Smooth muscle cell (in vitro differentiated cells): ENCODE data around the gene HCRTR2. TPM values are rescaled to one million over a fixed set of nuclear protein-coding genes. Genes with fewer than 3 reads are reported as not detected.
"Not testable (repeated sequence)": the region's sequence is repeated elsewhere in the genome, so short reads cannot be mapped to it uniquely, and the experiment has no call there.

Experiments
- DNase-seq: peaks from one replicate; lab custom pipeline; 2025; ENCODE audit not compliant: unreplicated experiment; lab: John Stamatoyannopoulos, UW
- H2AFZ ChIP-seq: fragments of 200-600 bp; sonication (generic); 2 replicates; pipeline ENCODE4 v1.6.0; 2016; ENCODE audit warnings: antibody characterized with exemption, low read depth, mild to moderate bottlenecking
- H3F3A ChIP-seq: fragments of 200-600 bp; sonication (generic); 2 replicates; pipeline ENCODE4 v1.6.0; 2017; ENCODE audit warnings: antibody characterized with exemption, low read depth
- H3K27ac ChIP-seq: fragments of 200-600 bp; sonication (generic); 2 replicates; pipeline ENCODE4 v1.5.1; 2016; ENCODE audit warnings: low read depth, mild to moderate bottlenecking
- H3K27me3 ChIP-seq: fragments of 200-600 bp; sonication (generic); 2 replicates; pipeline ENCODE4 v1.6.1; 2016; ENCODE audit warnings: low read depth, mild to moderate bottlenecking
- H3K36me3 ChIP-seq: fragments of 200-600 bp; sonication (generic); 2 replicates; pipeline ENCODE4 v1.5.1; 2016; ENCODE audit warnings: low read depth
- H3K4me1 ChIP-seq: fragments of 200-600 bp; sonication (generic); 2 replicates; pipeline ENCODE4 v1.5.1; 2016; ENCODE audit warnings: low read depth
- H3K4me2 ChIP-seq: fragments of 200-600 bp; sonication (generic); 2 replicates; pipeline ENCODE4 v1.6.0; 2016; ENCODE audit warnings: mild to moderate bottlenecking
- H3K4me3 ChIP-seq: fragments of 200-600 bp; sonication (generic); 2 replicates; pipeline ENCODE4 v1.5.1; 2016; ENCODE audit warnings: mild to moderate bottlenecking
- H3K79me2 ChIP-seq: fragments of 200-600 bp; sonication (generic); 2 replicates; pipeline ENCODE4 v1.6.0; 2016; ENCODE audit warnings: low read depth, mild to moderate bottlenecking
- H3K9ac ChIP-seq: fragments of 200-600 bp; sonication (generic); 2 replicates; pipeline ENCODE4 v1.6.0; 2016; ENCODE audit warnings: low read depth
- H3K9me3 ChIP-seq: fragments of 200-600 bp; sonication (generic); replicated peaks from 2 replicates; pipeline ENCODE4 v1.5.1; 2016; ENCODE audit warnings: low read depth
- H4K20me1 ChIP-seq: fragments of 200-600 bp; sonication (generic); 2 replicates; pipeline ENCODE4 v1.6.0; 2016; ENCODE audit warnings: low read depth
- WGBS: methylation state at CpG from one replicate; pipeline ENCODE4 v1.1.7; 2016; ENCODE audit warnings: low lambda C conversion rate; 5-methylcytosine and 5-hydroxymethylcytosine counted together
- polyA plus RNA-seq: library from polyadenylated mRNA; unstranded; fragments of >200 nt; fragmentation: Nextera tagmentation; extraction: Ambion mirVana; gene quantifications from 2 replicates; pipeline ENCODE4 v1.2.1, GENCODE V29; 2016
- total RNA-seq: library from RNA; depleted of rRNA; stranded (reverse); fragments of >200 nt; gene quantifications from 2 replicates; pipeline ENCODE4 v1.2.3, GENCODE V29; 2014
- TF ChIP-seq, protein P1 (sequence below): fragments of 200-600 bp; sonication (generic); IDR thresholded peaks from 2 replicates; pipeline ENCODE4 v1.5.1; 2017; ENCODE audit warnings: borderline replicate concordance, mild to moderate bottlenecking, antibody characterized with exemption; ENCODE audit not compliant: insufficient read depth, poor library complexity, severe bottlenecking

Gene HCRTR2
- total and polyA plus RNA-seq, 2 experiments from 2014 or later: 0.47 to 2.4 TPM

DNA sequence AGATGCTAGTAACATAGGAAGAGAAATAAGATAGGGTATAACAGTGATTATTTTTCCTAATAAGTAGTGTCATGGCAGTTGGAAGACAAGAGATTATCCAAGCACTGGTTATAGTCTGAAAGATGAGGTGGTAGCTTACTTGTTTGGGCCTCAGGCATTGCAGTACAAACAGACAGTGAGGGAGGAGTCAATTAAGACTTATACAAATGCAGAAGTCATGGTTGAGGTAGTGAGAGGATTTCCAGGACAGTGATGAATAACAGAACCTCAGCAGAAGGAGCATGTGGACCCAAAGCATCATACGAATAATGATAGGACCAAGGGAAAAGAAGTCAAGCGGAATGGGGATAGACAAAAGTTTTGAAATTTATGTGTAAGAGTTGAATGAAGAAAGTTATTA lies 53.5 kb downstream of the HCRTR2 start:
- Histone ChIP-seq H3K9me3 (no peaks in the 10 kb centered on the region), H3K27me3 (no peaks in the 10 kb centered on the region), H3K4me2 (no peak overlapping the region), H3F3A (no peaks in the 10 kb centered on the region), H3K27ac (no peak overlapping the region), H4K20me1 (no peaks in the 10 kb centered on the region), H3K9ac (no peak overlapping the region), H3K36me3 (no peaks in the 10 kb centered on the region), H3K4me1 (no peaks in the 10 kb centered on the region), H3K4me3 (no peak overlapping the region), H2AFZ (no peak overlapping the region), H3K79me2 (no peaks in the 10 kb centered on the region)
- 69% methylated on average over 2 of the region's 2 CpGs for WGBS
- TF ChIP-seq, protein P1, sequence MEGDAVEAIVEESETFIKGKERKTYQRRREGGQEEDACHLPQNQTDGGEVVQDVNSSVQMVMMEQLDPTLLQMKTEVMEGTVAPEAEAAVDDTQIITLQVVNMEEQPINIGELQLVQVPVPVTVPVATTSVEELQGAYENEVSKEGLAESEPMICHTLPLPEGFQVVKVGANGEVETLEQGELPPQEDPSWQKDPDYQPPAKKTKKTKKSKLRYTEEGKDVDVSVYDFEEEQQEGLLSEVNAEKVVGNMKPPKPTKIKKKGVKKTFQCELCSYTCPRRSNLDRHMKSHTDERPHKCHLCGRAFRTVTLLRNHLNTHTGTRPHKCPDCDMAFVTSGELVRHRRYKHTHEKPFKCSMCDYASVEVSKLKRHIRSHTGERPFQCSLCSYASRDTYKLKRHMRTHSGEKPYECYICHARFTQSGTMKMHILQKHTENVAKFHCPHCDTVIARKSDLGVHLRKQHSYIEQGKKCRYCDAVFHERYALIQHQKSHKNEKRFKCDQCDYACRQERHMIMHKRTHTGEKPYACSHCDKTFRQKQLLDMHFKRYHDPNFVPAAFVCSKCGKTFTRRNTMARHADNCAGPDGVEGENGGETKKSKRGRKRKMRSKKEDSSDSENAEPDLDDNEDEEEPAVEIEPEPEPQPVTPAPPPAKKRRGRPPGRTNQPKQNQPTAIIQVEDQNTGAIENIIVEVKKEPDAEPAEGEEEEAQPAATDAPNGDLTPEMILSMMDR: no peak
- no peak for DNase-seq

DNA sequence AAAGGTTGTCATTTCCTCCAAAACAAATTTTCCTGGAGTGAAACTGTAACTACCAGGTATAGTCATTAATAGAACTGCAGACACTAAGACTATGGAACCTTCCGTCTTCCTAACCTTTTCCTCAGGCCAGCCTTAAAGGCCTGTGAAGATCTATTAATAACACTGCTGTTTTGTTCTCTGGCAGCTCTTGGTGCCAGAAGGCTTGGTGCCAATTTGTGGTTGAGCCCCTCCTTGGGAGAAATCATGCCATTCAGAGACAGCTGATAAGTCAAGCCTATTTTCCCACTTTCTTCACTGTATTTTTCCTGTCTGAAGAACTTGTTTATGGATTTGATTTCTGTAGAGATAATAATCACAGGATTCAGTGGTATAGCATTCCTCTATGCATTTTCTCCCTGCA lies 64.8 kb downstream of the HCRTR2 start:
- H3K4me2 ChIP-seq: no peak overlapping the region
- DNase-seq: no peak
- no peaks in the 10 kb centered on the region for H3K27me3 ChIP-seq
- no peak overlapping the region for H2AFZ ChIP-seq
- no peaks in the 10 kb centered on the region for H3K9me3 ChIP-seq
- no peaks in the 10 kb centered on the region for H3K79me2 ChIP-seq
- TF ChIP-seq, protein P1: no peak
- H3F3A ChIP-seq: no peaks in the 10 kb centered on the region
- H3K4me3 ChIP-seq: no peak overlapping the region
- 90% methylated on average over 1 of the region's 1 CpG for WGBS
- H3K27ac ChIP-seq: no peak overlapping the region
- no peaks in the 10 kb centered on the region for H3K36me3 ChIP-seq
- H3K9ac ChIP-seq: no peak overlapping the region
- H4K20me1 ChIP-seq: no peaks in the 10 kb centered on the region
- H3K4me1 ChIP-seq: no peaks in the 10 kb centered on the region

DNA sequence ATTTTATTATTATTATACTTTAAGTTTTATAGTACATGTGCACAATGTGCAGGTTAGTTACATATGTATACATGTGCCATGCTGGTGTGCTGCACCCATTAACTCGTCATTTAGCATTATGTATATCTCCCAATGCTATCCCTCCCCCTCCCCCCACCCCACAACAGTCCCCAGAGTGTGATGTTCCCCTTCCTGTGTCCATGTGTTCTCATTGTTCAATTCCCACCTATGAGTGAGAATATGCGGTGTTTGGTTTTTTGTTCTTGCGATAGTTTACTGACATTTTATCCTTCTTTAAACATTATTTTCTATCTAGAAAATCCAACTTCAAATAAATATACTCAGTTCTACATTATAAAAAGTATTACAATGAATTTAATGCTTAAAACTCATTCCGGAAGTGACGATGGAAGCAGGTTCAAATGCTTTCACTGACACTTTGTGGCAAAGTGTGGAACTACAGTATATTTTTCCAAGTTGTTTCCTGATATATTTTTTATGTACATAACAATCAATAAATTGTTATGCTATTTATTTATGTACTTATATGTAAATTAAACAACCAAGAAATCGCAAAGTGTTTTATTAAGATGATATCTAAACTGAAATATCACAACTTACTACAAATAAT lies 66.8 kb downstream of the HCRTR2 start:
- not testable (repeated sequence) for DNase-seq, H2AFZ ChIP-seq, H3F3A ChIP-seq, H3K9ac ChIP-seq, H4K20me1 ChIP-seq, H3K27me3 ChIP-seq, H3K79me2 ChIP-seq, H3K9me3 ChIP-seq, H3K27ac ChIP-seq, H3K4me3 ChIP-seq, H3K4me1 ChIP-seq, H3K4me2 ChIP-seq, H3K36me3 ChIP-seq
- 57% methylated on average over 6 of the region's 6 CpGs for WGBS
- TF ChIP-seq, protein P1: peak; percentile 71

DNA sequence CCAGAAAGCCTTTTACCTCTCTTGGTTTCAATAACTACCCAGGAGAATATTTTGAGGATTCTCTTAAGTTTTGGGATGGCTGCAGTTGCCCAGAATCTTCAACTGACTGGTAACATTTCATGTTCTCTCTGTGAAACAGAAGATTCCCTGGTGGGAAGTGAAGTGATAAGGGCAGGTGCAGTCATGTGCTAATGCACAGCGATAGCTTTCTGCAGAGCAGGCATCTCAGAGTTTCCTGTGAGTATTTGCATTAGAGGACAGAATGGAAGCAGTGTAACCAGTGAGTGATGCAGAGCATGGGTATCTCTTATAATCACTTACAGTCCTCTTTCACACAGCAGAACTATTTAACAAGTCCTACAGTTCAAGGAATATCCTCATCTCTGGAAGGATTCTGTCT lies 76.1 kb downstream of the HCRTR2 start:
- Histone ChIP-seq H3F3A (no peaks in the 10 kb centered on the region), H4K20me1 (no peaks in the 10 kb centered on the region), H3K27ac (no peak overlapping the region), H2AFZ (no peak overlapping the region), H3K4me1 (no peaks in the 10 kb centered on the region), H3K79me2 (no peaks in the 10 kb centered on the region), H3K36me3 (no peaks in the 10 kb centered on the region), H3K4me2 (no peak overlapping the region), H3K27me3 (no peaks in the 10 kb centered on the region), H3K4me3 (no peak overlapping the region), H3K9ac (no peak overlapping the region), H3K9me3 (no peaks in the 10 kb centered on the region)
- no peak for DNase-seq
- 4% methylated on average over 1 of the region's 1 CpG for WGBS
- TF ChIP-seq, protein P1: no peak
